Right atrium auricular region (tissue), 2 donors: ENCODE results near the gene UBE3D. TPM values are rescaled to one million over a fixed set of nuclear protein-coding genes. Genes with fewer than 3 reads are reported as not detected.

ENCODE experiments used
- total RNA-seq, 2 donors: library from RNA; depleted of rRNA; stranded (reverse); fragments of >200 nt; gene quantifications; one replicate each; pipeline ENCODE4 v1.1.0, GENCODE V29; 2016

UBE3D gene
- total RNA-seq, 2 donors from 2014 or later = 3.4 to 4.2 TPM

Other genes with a start within 250 kb of the UBE3D start
- gene DOP1A, start 1.8 kb upstream of the UBE3D start, total RNA-seq = 10 to 100 TPM; 26.1 to 27.4 TPM
- 10 to 100 TPM in 1 of 2 donors, 1 to 10 TPM in 1; 7.3 to 12.7 TPM for gene PGM3, start 127.4 kb upstream of the UBE3D start, total RNA-seq
- gene RWDD2A, start 127.5 kb upstream of the UBE3D start, total RNA-seq = 1 to 10 TPM; 3.7 to 4.0 TPM